ENCODE measurements around the gene ARHGEF37.

Gene ARHGEF37

DNA sequence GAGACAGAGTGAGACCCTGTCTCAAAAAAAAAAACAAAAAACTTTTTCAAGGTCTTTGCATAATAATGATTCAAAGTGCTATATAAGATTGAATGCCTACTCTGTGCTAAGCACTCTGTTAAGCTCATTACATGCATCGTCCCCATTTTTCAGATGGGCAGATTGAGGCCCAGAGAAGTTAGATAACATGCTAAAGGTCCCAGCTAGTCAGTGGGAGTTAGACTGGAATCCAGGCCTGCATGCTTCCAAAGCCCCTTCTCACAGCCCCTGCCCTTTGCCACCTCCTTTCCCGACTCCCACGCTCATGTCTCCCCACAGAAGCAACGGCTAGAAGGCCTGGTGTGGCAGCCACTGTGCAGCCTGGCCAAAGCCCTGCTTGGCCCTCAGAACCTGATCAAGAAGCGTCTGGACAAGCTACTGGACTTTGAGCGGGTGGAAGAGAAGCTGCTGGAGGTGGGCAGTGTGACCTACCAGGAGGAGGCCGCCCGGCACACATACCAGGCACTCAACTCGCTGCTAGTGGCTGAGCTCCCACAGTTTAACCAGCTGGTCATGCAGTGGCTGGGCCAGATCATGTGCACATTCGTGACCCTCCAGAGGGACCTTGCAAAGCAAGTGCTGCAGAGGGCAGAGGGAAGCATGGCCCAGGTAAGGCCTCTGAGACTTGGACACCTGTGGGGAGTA lies 40.3 kb downstream of the ARHGEF37 start:
- DNase-seq (ENCODE audit: low spot score), result no peak
- in situ Hi-C loops (cut with MboI; ENCODE audit: low pct_unique_long_range_greater_than_20kb, low sequenced_read_pairs, unreplicated experiment), result no loop called here
- TF ChIP-seq CTCF (IDR thresholded peaks at IDR 0.05; ENCODE audit: extremely low read depth, insufficient read depth, missing control alignments), result no peak

- in situ Hi-C loops (cut with MboI; ENCODE audit: low pct_unique_long_range_greater_than_20kb, low sequenced_read_pairs, unreplicated experiment), result no loop called here
- no peak for DNase-seq (ENCODE audit: low spot score)
- no peak for TF ChIP-seq CTCF (IDR thresholded peaks at IDR 0.05; ENCODE audit: extremely low read depth, insufficient read depth, missing control alignments)
These were observed 41.2 kb downstream of the ARHGEF37 start for GRCh38 chr5:149622466-149622865.

- no peak for DNase-seq (ENCODE audit: low spot score)
- in situ Hi-C loops (cut with MboI; ENCODE audit: low pct_unique_long_range_greater_than_20kb, low sequenced_read_pairs, unreplicated experiment), result no loop called here
- no peak for TF ChIP-seq CTCF (IDR thresholded peaks at IDR 0.05; ENCODE audit: extremely low read depth, insufficient read depth, missing control alignments)
These were observed 42.2 kb downstream of the ARHGEF37 start for GRCh38 chr5:149623473-149623872.

GRCh38 chr5:149627070-149627469 lies 45.8 kb downstream of the ARHGEF37 start:
- DNase-seq (ENCODE audit: low spot score), result no peak
- no peak for TF ChIP-seq CTCF (IDR thresholded peaks at IDR 0.05; ENCODE audit: extremely low read depth, insufficient read depth, missing control alignments)
- in situ Hi-C loops (cut with MboI; ENCODE audit: low pct_unique_long_range_greater_than_20kb, low sequenced_read_pairs, unreplicated experiment), result loop anchor here (25.0 kb wide), 1 partner anchor 585 kb away; no protein-coding TSS in a partner anchor

GRCh38 chr5:149628221-149628620 lies 46.9 kb downstream of the ARHGEF37 start:
- no peak for DNase-seq (ENCODE audit: low spot score)
- no peak for TF ChIP-seq CTCF (IDR thresholded peaks at IDR 0.05; ENCODE audit: extremely low read depth, insufficient read depth, missing control alignments)
- in situ Hi-C loops (cut with MboI; ENCODE audit: low pct_unique_long_range_greater_than_20kb, low sequenced_read_pairs, unreplicated experiment), result loop anchor here (25.0 kb wide), 1 partner anchor 584 kb away; no protein-coding TSS in a partner anchor

GRCh38 chr5:149628846-149629388 lies 47.6 kb downstream of the ARHGEF37 start:
- TF ChIP-seq CTCF (IDR thresholded peaks at IDR 0.05; ENCODE audit: extremely low read depth, insufficient read depth, missing control alignments), result no peak
- in situ Hi-C loops (cut with MboI; ENCODE audit: low pct_unique_long_range_greater_than_20kb, low sequenced_read_pairs, unreplicated experiment), result loop anchor here (25.0 kb wide), 1 partner anchor 583 kb away; no protein-coding TSS in a partner anchor
- no peak for DNase-seq (ENCODE audit: low spot score)
